GM18511 (cell line): ENCODE measurements around the gene CRB3.
A peak's percentile ranks its signal among the peaks of the same experiment; 100 is the strongest.

Experiments
- ATAC-seq: cut with Tn5 transposase; IDR thresholded peaks from one replicate; pipeline ENCODE4 v1.9.1; 2021; ENCODE audit warnings: mild to moderate bottlenecking, moderate library complexity; ENCODE audit not compliant: unreplicated experiment

CRB3 gene

GRCh38 chr19:6465663-6466062 lies 1.6 kb downstream of the CRB3 start:
- ATAC-seq, result no peak

DNA sequence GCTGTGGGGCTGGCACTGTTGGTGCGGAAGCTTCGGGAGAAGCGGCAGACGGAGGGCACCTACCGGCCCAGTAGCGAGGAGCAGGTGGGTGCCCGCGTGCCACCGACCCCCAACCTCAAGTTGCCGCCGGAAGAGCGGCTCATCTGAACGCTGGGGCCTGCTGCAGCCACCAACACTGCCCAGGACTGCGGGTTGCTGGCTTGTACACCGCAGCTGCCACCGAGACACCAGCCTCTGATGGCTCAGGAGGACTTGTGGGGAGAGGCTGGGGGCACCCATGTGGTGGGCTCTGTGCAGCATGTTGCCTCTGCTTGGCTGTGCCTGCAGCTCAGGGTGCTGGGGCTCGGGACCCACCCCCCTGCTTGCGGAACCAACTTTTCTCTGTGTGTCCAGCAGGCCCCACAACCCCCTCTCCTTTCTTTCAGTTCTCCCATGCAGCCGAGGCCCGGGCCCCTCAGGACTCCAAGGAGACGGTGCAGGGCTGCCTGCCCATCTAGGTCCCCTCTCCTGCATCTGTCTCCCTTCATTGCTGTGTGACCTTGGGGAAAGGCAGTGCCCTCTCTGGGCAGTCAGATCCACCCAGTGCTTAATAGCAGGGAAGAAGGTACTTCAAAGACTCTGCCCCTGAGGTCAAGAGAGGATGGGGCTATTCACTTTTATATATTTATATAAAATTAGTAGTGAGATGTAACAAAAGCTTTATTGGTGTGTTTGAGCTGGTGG lies 2.6 kb downstream of the CRB3 start:
- ATAC-seq, result no peak

- no peak for ATAC-seq
Measured at GRCh38 chr19:6467384-6467783, 3.3 kb downstream of the CRB3 start.

- ATAC-seq, result no peak
Measured at GRCh38 chr19:6470173-6470572, 6.1 kb downstream of the CRB3 start.

- no peak for ATAC-seq
Measured at GRCh38 chr19:6471076-6471475, 7.0 kb downstream of the CRB3 start.

GRCh38 chr19:6472713-6473112 lies 8.6 kb downstream of the CRB3 start:
- ATAC-seq, result no peak

- no peak for ATAC-seq
Measured at GRCh38 chr19:6473647-6474046, 9.6 kb downstream of the CRB3 start.

DNA sequence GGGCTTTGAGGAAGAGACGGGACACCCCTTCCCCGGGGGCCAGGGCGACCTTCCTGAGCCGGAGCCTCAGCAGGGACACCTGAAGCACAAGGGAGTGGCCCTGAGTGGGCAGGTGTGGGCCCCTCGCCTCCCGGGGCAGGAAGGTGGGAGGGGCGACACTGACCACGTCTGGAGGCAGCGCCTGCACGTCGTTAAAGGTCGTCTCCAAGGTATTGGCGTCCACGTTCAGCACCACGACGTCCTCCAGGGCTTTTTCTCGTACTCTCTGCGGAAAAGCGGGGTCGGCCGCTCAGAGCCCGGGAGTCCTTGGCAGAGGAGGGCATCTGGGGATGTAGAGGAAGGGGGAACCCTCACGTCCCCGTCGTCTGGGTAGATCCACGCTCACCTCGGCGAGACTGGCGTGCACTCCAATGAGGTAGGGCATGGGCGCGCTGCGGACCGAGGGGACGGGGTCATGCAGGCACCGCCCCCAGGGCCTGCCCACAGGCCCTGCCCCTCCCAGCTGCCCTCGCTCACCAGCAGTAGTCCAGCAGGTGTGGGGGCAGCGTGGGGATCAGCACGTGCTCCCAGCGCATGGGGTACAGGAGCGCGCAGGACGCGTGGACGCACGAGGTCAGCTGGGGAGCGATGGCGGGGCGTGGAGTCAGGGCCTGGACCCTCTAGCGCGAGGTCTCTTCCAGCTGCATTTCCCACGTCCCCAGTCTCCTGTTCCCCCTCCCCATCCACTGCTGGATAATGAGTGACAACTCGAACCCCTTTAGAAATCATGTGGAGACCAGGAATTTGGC lies 11.4 kb downstream of the CRB3 start:
- ATAC-seq, result no peak

GRCh38 chr19:6476155-6476895 lies 12.3 kb downstream of the CRB3 start:
- ATAC-seq, result no peak

DNA sequence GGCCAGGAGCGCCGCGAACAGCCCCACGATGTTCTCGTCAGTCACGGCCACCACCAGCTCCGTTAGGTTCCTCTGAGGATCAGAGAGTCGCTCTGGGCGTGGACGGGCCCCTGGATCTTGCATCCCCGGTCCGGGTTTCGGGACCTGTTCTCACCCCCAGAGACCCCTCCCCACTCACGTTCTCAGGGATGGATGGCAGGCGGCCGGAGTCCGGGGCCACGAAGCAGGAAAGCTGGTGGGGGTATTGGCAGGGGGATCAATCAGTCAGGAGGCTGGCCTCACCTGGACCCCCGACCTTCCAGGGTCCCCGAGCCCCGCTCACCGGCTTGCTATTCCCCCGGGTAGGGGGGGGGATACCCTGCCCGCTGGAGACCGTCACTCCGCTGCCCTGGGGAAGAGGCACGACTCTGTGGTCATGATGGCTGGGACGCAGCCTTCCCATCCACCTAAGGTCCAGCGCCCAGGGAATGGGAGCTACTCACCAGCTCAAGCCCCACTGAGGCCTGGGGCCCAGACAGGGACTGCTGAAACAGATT lies 12.9 kb downstream of the CRB3 start:
- ATAC-seq, result no peak

DNA sequence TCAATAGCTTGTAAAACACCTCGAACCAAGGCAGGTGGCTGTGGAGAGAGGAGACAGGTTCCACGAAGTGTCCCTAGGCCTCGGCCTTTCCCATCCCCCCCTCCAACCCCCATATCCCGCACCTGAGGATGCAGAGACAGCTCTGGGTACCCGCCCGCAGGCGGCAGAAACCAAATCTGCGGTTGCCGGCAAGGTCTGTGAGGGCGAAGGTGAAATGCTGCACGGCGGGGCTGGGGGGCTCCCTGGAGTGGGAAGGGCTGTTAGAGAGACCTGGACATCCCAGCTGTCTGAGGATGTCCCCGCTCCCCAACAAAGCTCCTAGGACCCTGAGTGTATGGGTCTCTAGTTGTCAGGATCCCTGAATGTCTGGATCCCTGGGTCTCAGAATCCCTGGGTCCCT lies 14.7 kb downstream of the CRB3 start:
- ATAC-seq, result no peak

- ATAC-seq, result no peak
Measured at GRCh38 chr19:6479836-6480398, 15.8 kb downstream of the CRB3 start.

DNA sequence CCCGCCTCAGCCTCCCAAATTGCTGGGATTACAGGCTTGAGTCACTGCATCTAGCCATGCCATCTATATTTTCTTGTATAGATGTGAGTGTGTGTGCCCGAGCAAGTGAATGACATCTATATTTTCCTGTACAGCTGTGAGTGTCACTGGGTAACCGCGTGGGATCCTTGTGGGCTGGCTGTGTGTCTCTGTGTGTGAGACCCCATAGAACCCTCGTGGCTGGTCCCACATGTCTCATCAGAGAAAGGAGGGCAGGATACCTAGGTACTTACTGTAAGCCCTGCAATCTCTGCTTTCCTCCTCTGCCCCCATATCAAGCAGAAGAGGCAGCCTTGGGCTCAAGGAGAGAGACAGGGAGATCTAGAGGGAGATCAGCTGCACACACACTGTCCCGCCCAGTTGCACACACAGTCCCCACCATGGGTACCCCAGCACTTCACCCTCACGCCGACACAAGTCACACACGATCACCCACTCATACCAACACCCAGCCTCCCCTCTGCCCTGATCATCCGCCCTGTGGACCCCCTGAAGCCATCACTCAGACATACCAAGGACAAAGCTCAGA lies 16.9 kb downstream of the CRB3 start:
- ATAC-seq, result no peak

DNA sequence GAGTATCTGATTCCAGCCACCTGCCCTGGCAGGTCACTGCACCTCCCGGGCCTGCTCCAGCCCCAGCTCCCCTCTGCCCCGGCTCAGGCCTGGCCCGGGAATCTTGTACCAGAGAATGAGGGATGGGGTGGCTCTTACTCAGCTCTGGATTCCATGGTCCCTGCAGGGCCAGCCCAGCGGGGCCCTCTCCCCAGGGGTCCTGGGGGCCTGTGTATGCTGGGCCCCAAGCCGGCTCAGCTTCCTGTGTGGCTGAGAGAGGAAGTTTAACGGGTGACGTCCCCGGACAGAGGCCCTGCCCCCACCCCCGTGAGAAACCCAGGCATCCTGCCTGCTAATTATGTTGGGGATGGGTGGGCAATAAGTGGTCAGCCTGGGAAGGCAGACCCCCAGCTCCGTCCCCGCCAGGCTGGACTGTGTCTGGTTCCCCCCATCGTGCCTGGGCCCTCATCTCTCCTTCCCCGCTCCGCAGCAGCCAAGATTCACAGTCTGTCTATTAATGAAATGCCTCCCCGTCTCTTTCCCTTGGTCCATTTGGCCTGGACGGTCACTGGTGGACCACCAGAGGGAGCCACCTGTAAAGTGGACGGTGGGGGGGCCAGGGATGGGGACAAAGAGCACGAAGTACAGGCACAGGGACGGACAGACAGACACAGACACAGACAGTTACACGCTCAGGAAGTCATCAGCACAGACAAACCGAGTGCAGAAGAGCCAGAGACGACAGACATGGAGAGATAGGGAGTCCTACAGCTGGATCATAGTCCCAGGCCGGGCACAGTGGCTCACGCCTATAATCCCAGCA lies 17.7 kb downstream of the CRB3 start, which contains the start of gene DENND1C:
Gene DENND1C (minus strand): TSS at position 247 of the 802 bp plus-strand sequence. CDS start 92 bp downstream, at position 155.
- ATAC-seq, result peak; percentile 77

- ATAC-seq, result no peak
Measured at GRCh38 chr19:6482343-6482686, 18.2 kb downstream of the CRB3 start.

- ATAC-seq, result no peak
Measured at GRCh38 chr19:6483235-6483634, 19.2 kb downstream of the CRB3 start.

GRCh38 chr19:6484230-6484629 lies 20.2 kb downstream of the CRB3 start:
- ATAC-seq, result no peak

DNA sequence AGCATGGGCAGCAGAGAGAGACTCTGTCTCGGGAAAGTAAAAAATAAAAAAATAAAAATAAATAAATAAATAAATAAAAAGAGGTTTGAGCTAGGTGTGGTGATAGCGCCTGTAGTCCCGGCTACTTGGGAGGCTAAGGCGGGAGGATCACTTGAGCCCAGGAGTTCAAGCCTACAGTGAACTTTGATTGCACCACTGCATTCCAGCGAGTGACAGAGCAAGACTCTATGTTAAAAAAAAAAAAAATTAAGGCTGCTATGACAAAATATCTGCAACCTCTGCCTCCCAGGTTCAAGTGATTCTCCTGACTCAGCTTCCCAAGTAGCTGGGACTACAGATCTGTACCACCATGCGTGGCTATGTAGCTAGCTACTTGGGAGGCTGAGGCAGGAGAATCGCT lies 20.8 kb downstream of the CRB3 start:
- no peak for ATAC-seq

DNA sequence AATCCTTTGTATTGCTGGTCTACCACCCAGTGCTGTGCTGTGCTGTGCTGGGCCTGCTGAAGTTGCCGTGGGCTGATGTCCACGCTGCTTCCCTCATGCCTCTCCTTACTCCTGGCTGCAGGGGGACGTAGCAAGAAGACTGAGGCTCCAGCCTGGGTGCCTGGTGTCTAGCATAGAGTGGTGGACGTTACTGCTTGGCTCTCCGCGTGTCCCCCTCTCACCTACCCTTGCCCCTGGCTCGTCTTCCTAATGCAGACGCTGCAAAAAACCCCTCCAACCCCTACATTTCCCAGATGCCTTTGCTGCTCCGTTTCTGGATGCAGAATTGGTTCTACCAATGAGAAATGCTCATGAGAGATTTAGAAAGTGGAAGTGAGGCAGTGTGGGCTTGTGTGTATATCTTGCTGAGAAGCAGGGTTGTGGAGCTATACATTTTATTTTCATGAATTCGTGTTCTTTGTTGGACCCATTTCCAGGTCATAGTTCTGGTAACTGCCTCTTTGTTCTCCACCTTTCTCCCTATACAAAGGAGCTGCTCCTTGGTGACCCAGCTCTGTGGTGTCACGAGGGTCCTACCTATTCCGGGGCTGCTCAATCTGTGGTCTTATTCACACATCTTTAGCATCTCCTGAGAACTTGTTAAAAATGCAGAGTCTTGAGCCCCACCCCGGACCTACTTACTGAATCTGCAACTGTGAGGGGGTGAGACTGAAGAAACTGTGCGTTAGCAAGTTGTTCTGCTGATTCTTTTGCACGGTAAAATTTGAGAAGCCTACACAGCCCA lies 25.4 kb downstream of the CRB3 start:
- ATAC-seq, result no peak
